Measurements from ENCODE around the gene PTGER1.

DNA sequence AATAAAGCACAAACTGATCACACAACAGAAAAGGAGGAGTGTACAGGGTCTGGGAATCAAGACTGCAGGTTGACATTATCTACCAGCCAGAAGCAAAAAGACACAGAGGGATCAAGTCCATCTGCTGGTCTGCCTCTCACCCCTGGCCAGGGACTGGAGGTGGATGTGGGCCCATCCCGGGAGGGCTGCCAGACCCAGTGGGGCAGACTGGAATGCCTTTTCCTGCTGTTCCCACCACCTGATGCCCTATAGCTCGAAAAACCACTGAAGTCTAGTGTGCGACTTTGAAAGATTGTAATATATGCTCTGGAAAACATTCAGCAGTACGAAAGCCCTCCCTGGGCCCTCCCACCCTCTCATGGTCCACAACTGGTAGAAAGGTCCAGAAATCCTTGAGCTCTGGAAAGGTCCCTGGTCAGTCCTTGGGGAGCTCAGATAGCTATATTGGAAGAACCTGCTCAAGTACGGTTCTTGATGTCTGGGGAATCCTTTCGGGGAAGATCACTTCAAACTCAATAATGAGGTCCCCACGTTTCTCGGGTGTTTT lies 40.4 kb upstream of the PTGER1 start:
- TF ChIP-seq, protein P1, sequence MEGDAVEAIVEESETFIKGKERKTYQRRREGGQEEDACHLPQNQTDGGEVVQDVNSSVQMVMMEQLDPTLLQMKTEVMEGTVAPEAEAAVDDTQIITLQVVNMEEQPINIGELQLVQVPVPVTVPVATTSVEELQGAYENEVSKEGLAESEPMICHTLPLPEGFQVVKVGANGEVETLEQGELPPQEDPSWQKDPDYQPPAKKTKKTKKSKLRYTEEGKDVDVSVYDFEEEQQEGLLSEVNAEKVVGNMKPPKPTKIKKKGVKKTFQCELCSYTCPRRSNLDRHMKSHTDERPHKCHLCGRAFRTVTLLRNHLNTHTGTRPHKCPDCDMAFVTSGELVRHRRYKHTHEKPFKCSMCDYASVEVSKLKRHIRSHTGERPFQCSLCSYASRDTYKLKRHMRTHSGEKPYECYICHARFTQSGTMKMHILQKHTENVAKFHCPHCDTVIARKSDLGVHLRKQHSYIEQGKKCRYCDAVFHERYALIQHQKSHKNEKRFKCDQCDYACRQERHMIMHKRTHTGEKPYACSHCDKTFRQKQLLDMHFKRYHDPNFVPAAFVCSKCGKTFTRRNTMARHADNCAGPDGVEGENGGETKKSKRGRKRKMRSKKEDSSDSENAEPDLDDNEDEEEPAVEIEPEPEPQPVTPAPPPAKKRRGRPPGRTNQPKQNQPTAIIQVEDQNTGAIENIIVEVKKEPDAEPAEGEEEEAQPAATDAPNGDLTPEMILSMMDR (conservative IDR thresholded peaks at IDR 0.05; ENCODE audit: low read depth, low read length), result no peak
- TF ChIP-seq POLR2A (IDR thresholded peaks at IDR 0.05; ENCODE audit: low read depth, low read length), result 0 out of 2 replicates have a peak, but pooled peaks have one; percentile 36
- TF ChIP-seq RAD21 (IDR thresholded peaks at IDR 0.05; ENCODE audit: low read length), result no peak
- no peak for TF ChIP-seq BHLHE40 (IDR thresholded peaks at IDR 0.05; ENCODE audit: low read depth, low read length)
- no peak for TF ChIP-seq FOS (IDR thresholded peaks at IDR 0.05; ENCODE audit: low read depth, low read length)
- TF ChIP-seq MAZ (IDR thresholded peaks at IDR 0.05; ENCODE audit: borderline replicate concordance, low read depth, low read length), result no peak
- TF ChIP-seq SMC3 (IDR thresholded peaks at IDR 0.05; ENCODE audit: low read depth, low read length), result no peak
- TF ChIP-seq RCOR1 (IDR thresholded peaks at IDR 0.05; ENCODE audit: insufficient replicate concordance, low read length), result no peak
- TF ChIP-seq CEBPB (IDR thresholded peaks at IDR 0.05; ENCODE audit: low read depth, low read length), result no peak
- no peak for TF ChIP-seq MXI1 (IDR thresholded peaks at IDR 0.05; ENCODE audit: borderline replicate concordance, low read depth, low read length)
- TF ChIP-seq MAFK (IDR thresholded peaks at IDR 0.05; ENCODE audit: low read depth, low read length), result no peak
- TF ChIP-seq, protein P2, sequence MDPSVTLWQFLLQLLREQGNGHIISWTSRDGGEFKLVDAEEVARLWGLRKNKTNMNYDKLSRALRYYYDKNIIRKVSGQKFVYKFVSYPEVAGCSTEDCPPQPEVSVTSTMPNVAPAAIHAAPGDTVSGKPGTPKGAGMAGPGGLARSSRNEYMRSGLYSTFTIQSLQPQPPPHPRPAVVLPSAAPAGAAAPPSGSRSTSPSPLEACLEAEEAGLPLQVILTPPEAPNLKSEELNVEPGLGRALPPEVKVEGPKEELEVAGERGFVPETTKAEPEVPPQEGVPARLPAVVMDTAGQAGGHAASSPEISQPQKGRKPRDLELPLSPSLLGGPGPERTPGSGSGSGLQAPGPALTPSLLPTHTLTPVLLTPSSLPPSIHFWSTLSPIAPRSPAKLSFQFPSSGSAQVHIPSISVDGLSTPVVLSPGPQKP (IDR thresholded peaks at IDR 0.05; ENCODE audit: borderline replicate concordance, low read depth, low read length), result no peak
